ENCODE results near the gene ZNF526.

The ZNF526 gene

GRCh38 chr19:42269478-42270345, 49.6 kb downstream of the ZNF526 start (continued):
- no peak for TF ChIP-seq AEBP2 (tag by site-specific recombination; IDR thresholded peaks at IDR 0.05; ENCODE audit: borderline replicate concordance)
- no peak for TF ChIP-seq ZNF654 (tag by site-specific recombination; IDR thresholded peaks at IDR 0.05; ENCODE audit: low read depth)
- no peak for TF ChIP-seq ZNF776 (tag by site-specific recombination; IDR thresholded peaks at IDR 0.05; ENCODE audit: borderline replicate concordance)
- TF ChIP-seq ZNF610 (tag by site-specific recombination; IDR thresholded peaks at IDR 0.05; ENCODE audit: borderline replicate concordance) = no peak
- no peak for TF ChIP-seq YY1 (tag by site-specific recombination; IDR thresholded peaks at IDR 0.05)
- no peak for TF ChIP-seq ZNF600 (tag by site-specific recombination; IDR thresholded peaks at IDR 0.05)
- TF ChIP-seq ZNF76 (tag by site-specific recombination; IDR thresholded peaks at IDR 0.05; ENCODE audit: borderline replicate concordance, low read depth) = no peak
- TF ChIP-seq ZBTB10 (tag by site-specific recombination; IDR thresholded peaks at IDR 0.05) = peak; percentile 96
- TF ChIP-seq ZNF423 (tag by site-specific recombination; IDR thresholded peaks at IDR 0.05) = no peak
- TF ChIP-seq SCRT1 (tag by site-specific recombination; IDR thresholded peaks at IDR 0.05; ENCODE audit: borderline replicate concordance) = no peak
- no peak for TF ChIP-seq ZNF621 (tag by site-specific recombination; IDR thresholded peaks at IDR 0.05)
- no peak for TF ChIP-seq ZNF114 (tag by site-specific recombination; IDR thresholded peaks at IDR 0.05)
- no peak for TF ChIP-seq REST (tag by site-specific recombination; IDR thresholded peaks at IDR 0.05)
- no peak; the same call in 1 of the 2 replicates for TF ChIP-seq ZNF394 (tag by site-specific recombination; IDR thresholded peaks at IDR 0.05; ENCODE audit: borderline replicate concordance)
- TF ChIP-seq ZBTB20 (tag by site-specific recombination; IDR thresholded peaks at IDR 0.05) = 0 out of 2 replicates have a peak, but pooled peaks have one; percentile 41
- peak; percentile 64; the same call in 1 of the 2 replicates for TF ChIP-seq ZNF791 (tag by site-specific recombination; IDR thresholded peaks at IDR 0.05)
- no peak for TF ChIP-seq ZNF518A (tag by site-specific recombination; conservative IDR thresholded peaks at IDR 0.05; ENCODE audit: low read depth)
- TF ChIP-seq ZNF391 (tag by site-specific recombination; IDR thresholded peaks at IDR 0.05; ENCODE audit: borderline replicate concordance, low read depth) = no peak
- TF ChIP-seq BCL11A (tag by site-specific recombination; IDR thresholded peaks at IDR 0.05; ENCODE audit: low read depth) = no peak
- TF ChIP-seq ZNF785 (tag by site-specific recombination; IDR thresholded peaks at IDR 0.05) = peak; percentile 67; the same call in 1 of the 2 replicates
- TF ChIP-seq ZNF544 (tag by site-specific recombination; IDR thresholded peaks at IDR 0.05) = no peak
- TF ChIP-seq ZNF274 (IDR thresholded peaks at IDR 0.05; ENCODE audit: low read length) = no peak
- TF ChIP-seq ZNF274 (tag by site-specific recombination; IDR thresholded peaks at IDR 0.05; ENCODE audit: borderline replicate concordance) = no peak
- no peak for TF ChIP-seq ZNF426 (tag by site-specific recombination; IDR thresholded peaks at IDR 0.05)
- no peak for TF ChIP-seq MZF1 (tag by site-specific recombination; IDR thresholded peaks at IDR 0.05; ENCODE audit: borderline replicate concordance)

All from HEK293 (cell line).